NCI-H1930 (cell line): ENCODE data around the gene AGAP3.

Experiments used
- DNase-seq, 2 experiments: peaks; one replicate each; lab custom pipeline; 2025; lab: John Stamatoyannopoulos, UW

The AGAP3 gene

DNA sequence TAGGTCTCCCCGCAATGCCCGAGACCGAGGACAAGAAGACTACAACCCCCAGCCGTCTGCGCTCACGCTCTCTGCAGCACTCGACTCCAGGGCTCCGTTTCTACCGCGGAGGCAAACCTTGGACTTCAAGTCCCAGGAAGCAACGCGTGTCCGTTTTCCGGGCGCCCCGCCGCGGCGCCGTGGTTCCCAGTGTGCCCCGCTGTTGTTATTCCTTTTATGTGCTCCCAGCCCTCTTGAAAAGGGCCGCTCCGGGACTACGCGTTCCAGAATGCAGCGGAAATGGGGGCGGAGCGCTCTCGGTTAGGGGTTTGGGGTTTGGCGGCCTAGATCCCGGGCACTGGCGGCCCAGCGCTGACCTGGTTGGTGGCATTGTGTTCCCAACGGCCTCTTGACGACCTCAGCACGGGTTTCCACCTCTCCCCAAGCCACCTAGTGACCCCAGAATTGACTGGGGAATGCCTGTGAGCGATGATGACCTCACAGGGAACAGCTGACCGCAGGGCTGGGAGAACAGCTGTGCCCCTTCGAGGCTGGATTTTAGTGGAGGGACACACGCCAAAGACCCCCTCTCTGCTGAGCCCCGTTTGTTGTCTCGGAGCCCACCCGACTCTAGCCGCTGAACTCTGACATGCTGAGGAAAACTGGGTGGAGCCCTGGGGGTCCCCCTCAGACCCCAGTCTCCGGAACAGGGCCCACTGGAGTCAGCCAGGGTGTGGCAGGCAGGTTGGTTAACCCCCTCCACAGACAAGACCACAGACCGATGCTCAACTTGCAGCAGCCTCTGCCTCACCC lies 28.1 kb upstream of the AGAP3 start:
- peak; percentile 100 for DNase-seq

DNA sequence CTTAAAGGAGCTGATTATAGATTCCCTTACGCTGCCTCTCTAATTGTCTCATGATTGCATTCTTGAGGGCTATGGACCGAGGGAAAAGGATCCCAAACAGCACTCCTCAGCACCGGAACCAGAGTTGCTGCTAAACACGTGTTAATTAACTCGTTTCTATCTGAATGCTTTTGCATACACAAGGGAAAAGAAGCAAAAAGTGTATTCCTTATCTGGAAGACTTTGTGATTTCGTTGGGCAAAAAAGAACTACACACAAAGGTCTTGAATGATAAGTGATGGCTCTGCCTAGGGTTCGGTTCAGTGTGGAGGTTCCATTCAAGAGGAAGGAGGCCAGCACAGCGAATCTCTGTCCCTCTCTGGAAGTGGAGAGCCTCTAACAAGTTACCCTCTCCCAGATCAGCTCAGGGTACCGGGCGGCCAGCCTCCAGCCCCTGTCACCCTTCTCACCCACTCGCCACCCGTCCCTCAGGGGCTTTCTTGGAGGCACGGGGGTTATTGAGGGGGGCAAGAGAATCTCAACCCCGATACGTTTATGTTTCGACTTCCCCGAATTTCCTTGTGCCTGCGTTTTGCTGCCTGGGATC lies 27.4 kb upstream of the AGAP3 start:
- DNase-seq: no peak

DNA sequence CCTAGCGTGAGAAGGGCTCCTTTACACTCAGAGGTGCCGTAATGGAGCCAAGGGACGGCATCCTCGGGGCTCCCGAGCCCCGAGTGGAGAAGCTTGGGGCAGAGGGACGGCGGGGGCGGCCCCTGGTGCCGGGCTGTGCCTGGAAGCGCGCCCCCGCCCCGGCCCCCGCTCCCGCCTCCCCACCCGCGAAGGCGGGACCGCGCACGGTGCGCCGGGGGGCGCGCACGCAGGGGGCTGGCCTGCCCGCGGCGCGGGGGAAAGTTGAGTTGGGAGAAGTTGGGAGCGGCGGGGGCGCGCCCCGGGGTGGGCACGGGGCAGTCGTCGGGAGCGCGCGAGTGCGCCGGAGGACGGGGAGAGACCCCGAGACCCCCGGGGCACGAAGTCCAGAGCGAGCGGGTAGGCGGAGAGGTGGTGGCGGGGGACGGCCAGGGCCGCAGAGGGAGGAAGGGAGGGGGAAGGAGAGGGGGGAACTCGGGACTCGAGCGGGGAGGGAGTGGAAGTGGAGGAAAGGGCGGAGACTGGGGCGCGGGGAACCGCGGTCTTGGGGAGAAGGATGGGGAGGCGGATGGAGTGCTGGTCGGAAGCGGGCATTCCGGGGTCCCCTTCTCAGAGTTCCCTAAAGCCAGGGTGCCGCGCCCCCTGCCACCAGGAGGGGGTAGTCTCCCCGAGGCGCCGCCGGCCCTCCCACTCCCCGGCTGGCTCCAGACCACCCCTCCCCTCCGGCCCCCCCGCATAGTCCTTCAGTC lies 26.7 kb upstream of the AGAP3 start, which contains the start of gene SLC4A2:
SLC4A2 (plus strand) TSS at position 223 of the 746 bp plus-strand sequence. CDS start 2,399 bp downstream, outside the sequence.
- DNase-seq: peak; percentile 60 to 87

- no peak for DNase-seq
Measured at GRCh38 chr7:151060113-151060415, 26.2 kb upstream of the AGAP3 start.

DNA sequence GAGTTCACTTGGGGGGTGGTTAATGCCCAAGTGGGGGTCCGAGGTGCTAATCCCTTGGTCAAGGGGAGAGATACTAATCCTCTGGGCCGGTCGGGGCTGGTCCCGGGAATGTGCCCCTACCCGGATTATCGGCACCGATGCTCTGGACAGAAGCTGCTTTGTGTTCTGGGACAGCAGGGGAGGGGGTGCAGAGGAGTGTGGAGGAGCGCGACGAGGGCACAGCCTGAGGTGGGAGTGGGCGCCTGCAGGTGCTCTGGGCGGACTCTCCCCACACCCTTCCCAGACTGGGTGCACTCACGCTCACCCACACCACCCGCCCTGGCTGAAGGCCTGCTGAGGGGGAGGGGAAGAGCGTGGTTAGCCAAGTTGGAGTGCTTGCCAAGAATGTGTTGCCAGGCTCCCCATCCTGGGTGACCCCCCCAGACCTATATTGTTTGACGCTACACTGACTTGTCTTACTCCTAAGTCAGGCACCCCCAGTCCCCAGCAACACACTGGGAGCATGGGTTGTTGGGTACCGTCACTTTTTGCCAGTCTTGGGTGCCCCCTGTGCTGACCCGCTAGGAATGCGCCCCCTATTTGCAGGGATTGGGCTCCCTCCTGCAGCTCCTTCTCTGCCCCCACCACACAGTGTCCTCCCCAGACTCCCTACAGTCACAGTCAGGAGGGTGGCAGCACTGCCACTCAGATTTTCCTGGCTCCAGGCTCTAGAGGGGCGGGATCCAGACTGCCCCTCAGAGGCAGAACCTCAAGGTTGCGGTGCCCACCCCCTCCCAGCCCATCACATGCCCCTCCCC lies 25.7 kb upstream of the AGAP3 start:
- no peak for DNase-seq

- no peak for DNase-seq
Measured at GRCh38 chr7:151061213-151062110, 24.8 kb upstream of the AGAP3 start.

DNA sequence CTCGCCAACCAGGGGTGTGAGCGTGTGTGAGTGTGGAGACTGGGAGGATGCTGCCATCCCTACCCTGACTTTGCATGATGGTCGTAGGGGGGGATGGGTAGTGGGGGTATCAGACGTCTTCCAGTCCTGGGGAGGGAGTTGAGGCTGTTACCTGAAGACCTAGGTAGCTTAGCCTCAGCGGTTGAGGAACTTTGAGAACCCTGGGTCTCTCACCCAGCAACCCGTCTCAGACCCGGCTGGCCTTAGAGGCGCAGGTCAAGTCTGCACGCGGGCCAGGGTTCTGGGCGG lies 24.2 kb upstream of the AGAP3 start:
- no peak for DNase-seq

GRCh38 chr7:151062399-151063211 lies 23.7 kb upstream of the AGAP3 start:
- no peak for DNase-seq

DNA sequence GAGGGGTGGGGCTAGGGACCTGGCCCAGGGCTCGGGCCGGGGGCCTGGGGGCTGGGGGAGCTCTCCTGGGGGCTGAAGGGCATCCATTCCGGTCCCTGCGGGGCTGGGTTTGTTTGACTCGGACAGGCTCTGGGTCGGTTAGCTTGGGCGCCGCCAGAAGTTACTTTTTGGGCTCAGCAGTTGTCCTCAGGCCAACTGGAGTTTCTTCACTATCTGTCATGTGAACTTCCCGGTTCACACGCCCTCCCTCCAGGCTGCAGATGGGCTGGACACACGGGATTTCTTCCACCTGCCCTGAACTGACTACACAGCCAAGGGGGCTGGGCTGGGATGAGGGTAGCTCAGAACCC lies 23.1 kb upstream of the AGAP3 start:
- no peak for DNase-seq

- no peak for DNase-seq
Measured at GRCh38 chr7:151064454-151064853, 21.8 kb upstream of the AGAP3 start.

GRCh38 chr7:151064993-151065392 lies 21.3 kb upstream of the AGAP3 start:
- DNase-seq: no peak

DNA sequence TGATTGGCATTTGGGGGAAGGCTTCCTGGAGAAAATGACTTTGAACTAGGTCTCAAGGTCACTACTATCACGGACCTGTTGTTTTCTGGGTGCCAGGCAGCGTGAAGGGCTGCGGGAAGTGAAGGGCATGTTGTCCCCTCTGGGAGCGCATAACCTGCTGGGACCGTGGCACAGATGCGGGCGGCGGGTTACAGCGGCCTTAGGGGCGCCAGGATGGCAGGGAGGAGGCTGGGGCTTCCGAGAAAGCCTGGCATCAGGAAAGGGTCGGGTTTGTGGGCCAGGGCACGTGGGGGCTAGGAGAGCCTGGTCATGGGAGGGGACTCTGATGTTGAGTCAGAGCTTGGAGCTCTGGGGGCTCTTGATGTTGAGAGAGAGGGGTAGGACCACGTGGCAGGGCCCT lies 20.8 kb upstream of the AGAP3 start:
- DNase-seq: no peak

- DNase-seq: no peak
Measured at GRCh38 chr7:151066273-151066974, 19.9 kb upstream of the AGAP3 start.

DNA sequence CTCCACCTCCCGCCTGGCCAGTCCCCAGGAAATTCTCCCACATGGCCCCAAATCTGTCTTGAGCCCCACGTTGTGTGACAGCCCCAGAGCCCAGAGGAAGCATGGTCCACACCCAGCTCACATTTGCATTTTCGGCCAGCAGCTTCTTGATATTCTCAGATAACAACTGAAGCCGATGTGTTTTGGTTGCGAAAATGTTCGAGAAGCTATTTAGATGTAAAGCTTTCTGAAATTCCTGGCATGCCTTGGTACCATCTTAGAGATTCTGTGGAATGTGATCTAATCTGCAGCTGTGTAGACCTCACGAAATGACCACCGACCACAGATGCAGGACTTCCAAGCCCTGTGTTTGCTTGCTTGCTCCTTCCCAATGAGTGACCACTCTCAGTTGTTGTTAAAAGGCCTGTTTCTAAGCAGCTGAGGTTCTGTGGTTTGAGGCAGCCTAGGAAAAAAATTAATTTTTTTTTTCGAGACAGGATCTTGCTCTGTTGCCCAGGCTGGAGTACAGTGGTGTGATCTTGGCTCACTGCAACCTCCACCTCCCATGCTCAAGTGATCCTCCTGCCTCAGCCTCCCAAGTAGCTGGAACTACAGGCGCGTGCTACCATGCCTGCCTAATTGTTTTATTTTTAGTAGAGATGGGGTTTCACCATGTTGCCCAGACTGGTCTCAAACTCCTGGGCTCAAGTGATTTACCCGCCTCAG lies 18.1 kb upstream of the AGAP3 start:
- no peak for DNase-seq

DNA sequence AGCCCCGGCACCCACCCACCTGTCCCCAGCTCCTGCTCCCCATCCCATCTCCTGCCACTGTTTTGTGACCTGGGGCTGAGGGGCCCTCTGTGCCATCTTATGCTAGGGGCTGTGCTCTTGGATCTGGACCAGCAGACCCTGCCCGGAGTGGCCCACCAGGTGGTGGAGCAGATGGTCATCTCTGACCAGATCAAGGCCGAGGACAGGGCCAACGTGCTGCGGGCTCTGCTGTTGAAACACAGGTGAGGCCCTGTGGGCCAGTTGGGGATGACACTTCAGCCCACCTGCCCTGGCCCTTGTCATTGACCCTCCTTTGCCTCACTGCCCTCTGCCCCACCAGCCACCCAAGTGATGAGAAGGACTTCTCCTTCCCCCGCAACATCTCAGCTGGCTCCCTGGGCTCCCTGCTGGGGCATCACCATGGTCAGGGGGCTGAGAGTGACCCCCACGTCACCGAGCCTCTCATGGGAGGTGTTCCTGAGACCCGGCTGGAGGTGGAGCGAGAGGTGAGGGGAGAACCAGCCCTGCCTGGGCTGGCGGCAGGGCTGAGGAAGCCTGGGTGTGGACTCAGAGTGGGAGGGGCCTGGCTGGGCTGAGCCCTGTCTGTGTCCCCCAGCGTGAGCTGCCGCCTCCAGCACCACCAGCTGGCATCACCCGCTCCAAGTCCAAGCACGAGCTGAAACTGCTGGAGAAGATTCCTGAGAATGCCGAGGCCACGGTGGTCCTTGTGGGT lies 16.3 kb upstream of the AGAP3 start:
- DNase-seq: no peak

GRCh38 chr7:151070574-151070960 lies 15.7 kb upstream of the AGAP3 start:
- DNase-seq: no peak

DNA sequence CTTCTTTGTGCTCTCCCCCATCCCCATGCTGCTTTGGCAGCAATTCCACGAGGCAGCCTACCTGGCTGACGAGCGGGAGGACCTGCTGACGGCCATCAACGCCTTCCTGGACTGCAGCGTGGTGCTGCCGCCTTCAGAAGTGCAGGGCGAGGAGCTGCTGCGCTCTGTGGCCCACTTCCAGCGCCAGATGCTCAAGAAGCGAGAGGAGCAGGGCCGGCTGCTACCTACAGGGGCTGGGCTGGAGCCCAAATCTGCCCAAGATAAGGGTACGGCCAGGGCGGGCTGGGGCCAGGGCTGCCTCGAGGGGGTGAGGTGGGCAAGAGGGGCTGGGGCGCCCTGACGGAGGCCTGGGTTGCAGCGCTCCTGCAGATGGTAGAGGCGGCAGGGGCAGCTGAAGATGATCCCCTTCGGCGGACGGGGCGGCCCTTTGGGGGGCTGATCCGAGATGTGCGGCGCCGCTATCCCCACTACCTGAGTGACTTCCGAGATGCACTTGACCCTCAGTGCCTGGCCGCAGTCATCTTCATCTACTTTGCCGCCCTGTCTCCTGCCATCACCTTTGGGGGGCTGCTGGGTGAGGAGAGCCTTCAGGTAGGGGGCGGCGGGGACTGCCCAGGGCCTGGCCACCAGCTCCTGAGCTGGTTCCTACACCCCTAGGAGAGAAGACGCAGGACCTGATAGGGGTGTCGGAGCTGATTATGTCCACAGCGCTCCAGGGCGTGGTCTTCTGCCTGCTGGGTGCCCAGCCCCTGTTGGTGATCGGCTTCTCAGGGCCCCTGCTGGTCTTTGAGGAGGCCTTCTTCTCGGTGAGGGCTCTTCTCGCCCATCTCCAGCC lies 15.0 kb upstream of the AGAP3 start:
- DNase-seq: no peak

GRCh38 chr7:151073990-151074389 lies 12.3 kb upstream of the AGAP3 start:
- DNase-seq: no peak
